ENCODE measurements around the gene ANKH. TPM values are rescaled to one million over a fixed set of nuclear protein-coding genes. Genes with fewer than 3 reads are reported as not detected.

The ANKH gene
- total and polyA plus RNA-seq, 2 donors (not counting 1 experiment from before 2014, with no cell fraction given): 13.7 to 71.1 TPM

GRCh38 chr5:14790911-14791310 lies 80.7 kb downstream of the ANKH start:
- Mint-ChIP-seq H3K27me3 (no peaks in the 10 kb centered on the region), H3K4me1 (peaks cover 21% of the 10 kb centered on the region), H3K4me3 (no peak overlapping the region), H3K9me3 (ENCODE audit: insufficient read depth) (no peaks in the 10 kb centered on the region), H3K27ac (no peak overlapping the region)
- WGBS (ENCODE audit: insufficient coverage): 100% methylated on average over 5 of the region's 5 CpGs
- ChIA-PET POLR2A (no interaction called here), CTCF (interaction anchor here (0.9 to 1.2 kb wide), 5 partner anchors 9 to 82 kb away, joined by 3 to 6 read pairs (median 3); no protein-coding TSS in a partner anchor)
- Histone ChIP-seq H3K27ac (ENCODE audit: low read length in 2 of 2) (no peak overlapping the region), H3K4me3 (ENCODE audit: control extremely low read depth in 1 of 5, extremely low read depth in 1 of 5, insufficient read depth in 1 of 5, low read depth in 2 of 5, low read length in 4 of 5) (no peak overlapping the region), H3K27me3 (replicated peaks in 1 of 4; ENCODE audit: control extremely low read depth in 1 of 4, control insufficient read depth in 3 of 4, insufficient read depth in 4 of 4, low read length in 3 of 4) (no peaks in the 10 kb centered on the region), H4K20me1 (ENCODE audit: control insufficient read depth, insufficient read depth, low read length, poor library complexity, severe bottlenecking) (no peaks in the 10 kb centered on the region), H3K9ac (ENCODE audit: low read length) (no peak overlapping the region), H3K4me1 (ENCODE audit: control insufficient read depth in 2 of 2, insufficient read depth in 2 of 2, low read length in 2 of 2) (peaks cover 0 to 3% of the 10 kb centered on the region in 2 donors), H3K79me2 (ENCODE audit: control insufficient read depth, insufficient read depth, low read length) (no peaks in the 10 kb centered on the region), H3K36me3 (replicated peaks in 1 of 2; ENCODE audit: control extremely low read depth in 1 of 2, control insufficient read depth in 1 of 2, extremely low read depth in 1 of 2, insufficient read depth in 2 of 2, low read length in 1 of 2) (no peaks in the 10 kb centered on the region), H3K9me3 (ENCODE audit: control extremely low read depth in 1 of 3, control insufficient read depth in 2 of 3, insufficient read depth in 1 of 3, low read length in 2 of 3) (no peaks in the 10 kb centered on the region), H2AFZ (ENCODE audit: insufficient read depth, low read depth, low read length, poor library complexity, severe bottlenecking) (no peak overlapping the region), H3K4me2 (replicated peaks; ENCODE audit: low read depth, low read length, poor library complexity, severe bottlenecking) (no peak overlapping the region)
- ATAC-seq (ENCODE audit: low read depth) (no peak), DNase-seq (no peak)
- TF ChIP-seq CTCF (IDR thresholded peaks at IDR 0.05) (no peak), EZH2 (IDR thresholded peaks at IDR 0.05; ENCODE audit: borderline replicate concordance, insufficient read depth, low read depth, low read length, poor library complexity, severe bottlenecking) (no peak)
- intact Hi-C loops (cut with micrococcal nuclease): no loop called here

- Histone ChIP-seq H2AFZ (ENCODE audit: insufficient read depth, low read depth, low read length, poor library complexity, severe bottlenecking) (no peak overlapping the region), H3K36me3 (replicated peaks in 1 of 2; ENCODE audit: control extremely low read depth in 1 of 2, control insufficient read depth in 1 of 2, extremely low read depth in 1 of 2, insufficient read depth in 2 of 2, low read length in 1 of 2) (no peaks in the 10 kb centered on the region), H3K4me1 (ENCODE audit: control insufficient read depth in 2 of 2, insufficient read depth in 2 of 2, low read length in 2 of 2) (peaks cover 0 to 3% of the 10 kb centered on the region in 2 donors), H3K79me2 (ENCODE audit: control insufficient read depth, insufficient read depth, low read length) (no peaks in the 10 kb centered on the region), H4K20me1 (ENCODE audit: control insufficient read depth, insufficient read depth, low read length, poor library complexity, severe bottlenecking) (no peaks in the 10 kb centered on the region), H3K4me3 (ENCODE audit: control extremely low read depth in 1 of 5, extremely low read depth in 1 of 5, insufficient read depth in 1 of 5, low read depth in 2 of 5, low read length in 4 of 5) (no peak overlapping the region), H3K27ac (ENCODE audit: low read length in 2 of 2) (no peak overlapping the region), H3K4me2 (replicated peaks; ENCODE audit: low read depth, low read length, poor library complexity, severe bottlenecking) (no peak overlapping the region), H3K9ac (ENCODE audit: low read length) (no peak overlapping the region), H3K9me3 (ENCODE audit: control extremely low read depth in 1 of 3, control insufficient read depth in 2 of 3, insufficient read depth in 1 of 3, low read length in 2 of 3) (no peaks in the 10 kb centered on the region), H3K27me3 (replicated peaks in 1 of 4; ENCODE audit: control extremely low read depth in 1 of 4, control insufficient read depth in 3 of 4, insufficient read depth in 4 of 4, low read length in 3 of 4) (no peaks in the 10 kb centered on the region)
- Mint-ChIP-seq H3K27me3 (no peaks in the 10 kb centered on the region), H3K4me3 (no peak overlapping the region), H3K9me3 (ENCODE audit: insufficient read depth) (no peaks in the 10 kb centered on the region), H3K27ac (no peak overlapping the region), H3K4me1 (peaks cover 21% of the 10 kb centered on the region)
- intact Hi-C loops (cut with micrococcal nuclease): no loop called here
- DNase-seq (no peak), ATAC-seq (ENCODE audit: low read depth) (no peak)
- POLR2A ChIA-PET: no interaction called here
- CTCF ChIA-PET: interaction anchor here (0.9 to 2.2 kb wide), 3 partner anchors 14 to 83 kb away, joined by 3 to 7 read pairs (median 3); no protein-coding TSS in a partner anchor
- no CpG with 5 or more reads among the region's 2 CpGs for WGBS (ENCODE audit: insufficient coverage)
- TF ChIP-seq EZH2 (IDR thresholded peaks at IDR 0.05; ENCODE audit: borderline replicate concordance, insufficient read depth, low read depth, low read length, poor library complexity, severe bottlenecking) (no peak), CTCF (IDR thresholded peaks at IDR 0.05) (no peak)
Observed at GRCh38 chr5:14790220-14790619, 81.4 kb downstream of the ANKH start.
